Forelimb muscle (tissue), 1 donor: ENCODE results near the gene FBXL7. TPM values are rescaled to one million over a fixed set of nuclear protein-coding genes. Genes with fewer than 3 reads are reported as not detected.

Experiments used
- DNase-seq: peaks from one replicate; pipeline ENCODE4 v3.0.0-alpha.2; 2013; ENCODE audit warnings: low read depth
- polyA plus RNA-seq: library from polyadenylated mRNA; unstranded; fragments of 120-200 nt; gene quantifications from one replicate; pipeline ENCODE4 v1.2.1, GENCODE V29; 2013; ENCODE audit not compliant: insufficient read length

Gene FBXL7
- polyA plus RNA-seq, 1 donor: 20.0 TPM

- no peak for DNase-seq
Measured at GRCh38 chr5:15940905-15941304, 440.9 kb downstream of the FBXL7 start.

- DNase-seq: no peak
Measured at GRCh38 chr5:15943487-15943886, 443.5 kb downstream of the FBXL7 start.

GRCh38 chr5:15946026-15946425, 446.0 kb downstream of the FBXL7 start:
- DNase-seq: no peak

- DNase-seq: no peak
Measured at GRCh38 chr5:15948190-15948589, 448.2 kb downstream of the FBXL7 start.

- DNase-seq: no peak
Measured at GRCh38 chr5:15951126-15951525, 451.1 kb downstream of the FBXL7 start.

GRCh38 chr5:15951550-15951949, 451.6 kb downstream of the FBXL7 start:
- DNase-seq: no peak

GRCh38 chr5:15956622-15957021, 456.6 kb downstream of the FBXL7 start:
- DNase-seq: no peak

- DNase-seq: no peak
Measured at GRCh38 chr5:15957124-15957523, 457.1 kb downstream of the FBXL7 start.

- DNase-seq: peak; percentile 78
Measured at GRCh38 chr5:15959370-15960164, 459.6 kb downstream of the FBXL7 start.

GRCh38 chr5:15966066-15966640, 466.2 kb downstream of the FBXL7 start:
- no peak for DNase-seq

GRCh38 chr5:15966651-15967050, 466.7 kb downstream of the FBXL7 start:
- no peak for DNase-seq

GRCh38 chr5:15968993-15969392, 469.0 kb downstream of the FBXL7 start:
- DNase-seq: no peak

- DNase-seq: no peak
Measured at GRCh38 chr5:15977851-15978250, 477.9 kb downstream of the FBXL7 start.

- no peak for DNase-seq
Measured at GRCh38 chr5:15980835-15981234, 480.9 kb downstream of the FBXL7 start.

- DNase-seq: no peak
Measured at GRCh38 chr5:15983392-15983791, 483.4 kb downstream of the FBXL7 start.
